Gastroesophageal sphincter (tissue), 4 donors: ENCODE data around the gene HLCS. TPM values are rescaled to one million over a fixed set of nuclear protein-coding genes. Genes with fewer than 3 reads are reported as not detected.

Source experiments
- ATAC-seq: fragments of 150-250 bp; one replicate; pipeline ENCODE4 v1.9.1; 2016; ENCODE audit warnings: mild to moderate bottlenecking, moderate library complexity
- H3K27ac ChIP-seq, 4 donors: fragments of 200-600 bp; sonication (generic) in 3 of 4; 1 replicate in 3 of 4; 2 replicates in 1 of 4; pipeline ENCODE4 v1.5.1; 2016 to 2019
- H3K27me3 ChIP-seq: fragments of 200-600 bp; sonication (generic); one replicate; pipeline ENCODE4 v1.5.1; 2019
- H3K36me3 ChIP-seq, 2 donors: fragments of 200-600 bp; sonication (generic); one replicate each; pipeline ENCODE4 v1.5.1; 2019; ENCODE audit warnings: control low read depth in 1 of 2
- H3K4me1 ChIP-seq, 3 donors: fragments of 200-600 bp; sonication (generic); 1 replicate in 2 of 3; 2 replicates in 1 of 3; pipeline ENCODE4 v1.5.1; 2016 to 2019; ENCODE audit warnings: control low read depth in 2 of 3
- H3K4me3 ChIP-seq, 2 donors: fragments of 200-600 bp; sonication (generic); one replicate each; pipeline ENCODE4 v1.5.1; 2019; ENCODE audit warnings: mild to moderate bottlenecking in 1 of 2, moderate library complexity in 1 of 2
- H3K9me3 ChIP-seq, 3 donors: fragments of 200-600 bp; sonication (generic); one replicate each; pipeline ENCODE4 v1.5.1; 2017 to 2019; ENCODE audit warnings: control low read depth in 2 of 3
- EP300 ChIP-seq: sonication (generic); formaldehyde crosslinking; IDR thresholded peaks from one replicate; pipeline ENCODE4 v1.6.1; 2017; ENCODE audit warnings: antibody characterized with exemption, mild to moderate bottlenecking
- POLR2A ChIP-seq, 2 donors: fragments of 450-650 bp; IDR thresholded peaks; one replicate each; pipeline ENCODE4 v1.6.1; 2017; ENCODE audit warnings: antibody characterized with exemption in 2 of 2, mild to moderate bottlenecking in 2 of 2, moderate library complexity in 1 of 2
- POLR2AphosphoS5 ChIP-seq: sonication (generic); formaldehyde crosslinking; IDR thresholded peaks from one replicate; pipeline ENCODE4 v1.6.1; 2017; ENCODE audit warnings: antibody characterized with exemption
- WGBS, 2 donors: methylation state at CpG; one replicate each; pipeline ENCODE4 v1.1.5; 2018; ENCODE audit warnings: low coverage in 1 of 2; 5-methylcytosine and 5-hydroxymethylcytosine counted together
- total RNA-seq, 4 donors: library from RNA; depleted of rRNA; stranded (reverse); fragments of >200 nt; gene quantifications; one replicate each; pipeline ENCODE4 v1.1.0, GENCODE V29; 2016
- TF ChIP-seq, protein P1 (sequence below), 4 experiments: fragments of 200-600 bp in 2 of 4; fragments of 450-650 bp in 2 of 4; sonication (generic) in 1 of 4; IDR thresholded peaks; one replicate each; pipeline ENCODE4 v1.5.1; 2017 to 2019; ENCODE audit warnings: antibody characterized with exemption in 4 of 4, mild to moderate bottlenecking in 2 of 4, moderate library complexity in 2 of 4

The HLCS gene
- total RNA-seq, 4 donors from 2014 or later: 14.4 to 33.3 (median 24.9) TPM

DNA sequence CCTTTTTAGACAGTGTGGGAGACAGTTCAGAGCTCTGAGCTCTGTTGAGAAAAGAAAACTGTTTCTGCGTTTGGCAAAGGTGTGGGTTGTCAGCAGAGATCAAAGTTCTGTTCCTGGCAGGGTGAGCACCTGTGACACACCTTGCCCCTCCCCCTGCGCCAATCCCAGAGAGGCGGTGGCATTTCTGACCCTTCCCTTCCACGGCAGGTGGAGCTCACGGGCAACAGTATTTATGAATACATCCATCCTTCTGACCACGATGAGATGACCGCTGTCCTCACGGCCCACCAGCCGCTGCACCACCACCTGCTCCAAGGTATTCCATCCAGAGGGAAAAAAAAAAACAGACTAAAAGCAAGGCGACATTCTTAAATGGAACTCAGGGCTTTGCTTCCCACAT lies 246.9 kb downstream of the HLCS start:
- no peak overlapping the region for H3K27ac ChIP-seq
- ATAC-seq: no peak
- H3K4me1 ChIP-seq: no peaks in the 10 kb centered on the region
- TF ChIP-seq EP300 (no peak), POLR2AphosphoS5 (no peak), POLR2A (IDR thresholded peaks at IDR 0.05) (no peak)
- TF ChIP-seq, protein P1, sequence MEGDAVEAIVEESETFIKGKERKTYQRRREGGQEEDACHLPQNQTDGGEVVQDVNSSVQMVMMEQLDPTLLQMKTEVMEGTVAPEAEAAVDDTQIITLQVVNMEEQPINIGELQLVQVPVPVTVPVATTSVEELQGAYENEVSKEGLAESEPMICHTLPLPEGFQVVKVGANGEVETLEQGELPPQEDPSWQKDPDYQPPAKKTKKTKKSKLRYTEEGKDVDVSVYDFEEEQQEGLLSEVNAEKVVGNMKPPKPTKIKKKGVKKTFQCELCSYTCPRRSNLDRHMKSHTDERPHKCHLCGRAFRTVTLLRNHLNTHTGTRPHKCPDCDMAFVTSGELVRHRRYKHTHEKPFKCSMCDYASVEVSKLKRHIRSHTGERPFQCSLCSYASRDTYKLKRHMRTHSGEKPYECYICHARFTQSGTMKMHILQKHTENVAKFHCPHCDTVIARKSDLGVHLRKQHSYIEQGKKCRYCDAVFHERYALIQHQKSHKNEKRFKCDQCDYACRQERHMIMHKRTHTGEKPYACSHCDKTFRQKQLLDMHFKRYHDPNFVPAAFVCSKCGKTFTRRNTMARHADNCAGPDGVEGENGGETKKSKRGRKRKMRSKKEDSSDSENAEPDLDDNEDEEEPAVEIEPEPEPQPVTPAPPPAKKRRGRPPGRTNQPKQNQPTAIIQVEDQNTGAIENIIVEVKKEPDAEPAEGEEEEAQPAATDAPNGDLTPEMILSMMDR (IDR thresholded peaks at IDR 0.05): no peak
- WGBS, 2 donors: 81 to 92% methylated on average over 5 to 10 of the region's 10 CpGs
- H3K27me3 ChIP-seq: peaks cover 90% of the 10 kb centered on the region
- no peaks in the 10 kb centered on the region for H3K36me3 ChIP-seq
- H3K4me3 ChIP-seq: no peak overlapping the region
- no peaks in the 10 kb centered on the region for H3K9me3 ChIP-seq

DNA sequence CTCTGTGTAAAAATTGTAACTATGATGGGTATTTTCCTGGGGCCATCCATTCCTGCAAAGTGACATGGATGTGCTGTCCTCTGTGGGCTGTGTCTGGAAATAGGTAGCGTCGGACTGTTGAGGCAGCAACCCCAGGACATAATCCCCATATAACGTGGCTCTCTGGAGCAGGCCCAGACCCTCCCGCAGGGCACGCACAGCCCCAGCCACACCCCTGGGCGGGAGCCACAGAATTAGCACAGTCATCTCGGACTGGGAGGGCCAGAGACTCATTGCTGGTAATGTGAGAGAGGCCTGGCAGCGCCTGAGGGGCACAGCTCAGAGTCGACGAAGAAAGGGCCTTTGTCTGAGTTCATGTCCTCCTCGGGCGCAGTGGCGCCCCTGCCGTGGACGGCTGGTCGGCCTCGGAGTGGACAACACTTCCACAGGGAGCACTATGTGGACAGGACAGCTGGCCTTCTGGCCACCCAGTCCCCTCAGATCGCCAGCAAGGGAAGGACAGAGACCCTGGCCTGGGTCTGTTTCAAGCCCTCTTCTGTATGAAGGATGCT lies 247.4 kb downstream of the HLCS start:
- 88% methylated on average over 7 of the region's 18 CpGs; no CpG with 5 or more reads in 1 of the 2 donors for WGBS, 2 donors
- Histone ChIP-seq H3K27me3 (peaks cover 93% of the 10 kb centered on the region), H3K36me3 (no peaks in the 10 kb centered on the region), H3K4me1 (no peaks in the 10 kb centered on the region), H3K27ac (no peak overlapping the region), H3K4me3 (no peak overlapping the region), H3K9me3 (no peaks in the 10 kb centered on the region)
- no peak for ATAC-seq
- TF ChIP-seq POLR2AphosphoS5 (no peak), POLR2A (IDR thresholded peaks at IDR 0.05) (no peak), EP300 (no peak)
- TF ChIP-seq, protein P1 (IDR thresholded peaks at IDR 0.05): no peak

DNA sequence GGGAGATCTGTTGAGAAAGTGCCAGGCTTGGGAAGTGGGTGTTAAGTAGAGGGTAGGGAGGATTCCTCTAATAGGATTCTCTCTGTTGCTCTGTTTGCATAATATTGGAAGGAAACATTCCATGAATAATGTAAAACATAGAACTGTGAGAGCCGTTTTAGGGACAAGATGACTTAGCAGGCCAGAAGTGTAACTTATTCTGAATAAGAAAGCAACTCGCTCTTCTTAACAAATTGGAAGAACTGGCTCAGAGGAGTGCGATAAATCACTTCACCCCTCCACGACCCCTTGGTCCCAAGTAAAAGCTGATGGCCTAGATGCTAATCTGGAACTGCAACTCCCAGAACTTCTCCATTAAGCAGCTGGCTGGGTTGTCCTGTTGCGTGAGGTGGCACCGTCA lies 248.5 kb downstream of the HLCS start:
- no peak for TF ChIP-seq POLR2AphosphoS5
- no peak overlapping the region for H3K27ac ChIP-seq
- no peak overlapping the region for H3K4me3 ChIP-seq
- H3K9me3 ChIP-seq: no peaks in the 10 kb centered on the region
- WGBS, 2 donors: 56 to 81% methylated on average over 3 of the region's 6 CpGs
- peaks cover 93% of the 10 kb centered on the region for H3K27me3 ChIP-seq
- ATAC-seq: no peak
- no peaks in the 10 kb centered on the region for H3K36me3 ChIP-seq
- H3K4me1 ChIP-seq: no peaks in the 10 kb centered on the region

DNA sequence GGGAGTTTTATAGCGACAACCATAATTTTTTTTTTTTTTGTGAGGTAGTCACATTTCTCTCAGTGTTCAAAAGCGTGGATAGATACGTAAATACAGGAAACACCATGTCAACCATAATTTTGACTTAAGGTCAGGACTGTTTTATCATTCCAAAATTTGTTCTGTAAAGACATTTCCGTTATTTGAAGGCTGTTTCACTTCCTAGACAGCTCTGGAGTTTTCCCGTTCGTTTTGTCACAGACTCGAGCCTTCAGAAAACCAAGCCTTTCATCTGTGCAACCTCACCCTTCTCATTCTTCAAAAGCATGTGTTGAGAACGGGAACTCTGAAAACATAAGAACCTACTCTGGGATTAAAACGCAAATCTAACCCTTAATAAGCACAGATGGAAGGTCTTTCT lies 249.6 kb downstream of the HLCS start:
- Histone ChIP-seq H3K4me1 (no peaks in the 10 kb centered on the region), H3K27me3 (peaks cover 93% of the 10 kb centered on the region), H3K27ac (no peak overlapping the region), H3K9me3 (no peaks in the 10 kb centered on the region), H3K4me3 (no peak overlapping the region), H3K36me3 (no peaks in the 10 kb centered on the region)
- no peak for ATAC-seq
- 23 to 47% methylated on average over 2 to 9 of the region's 9 CpGs for WGBS, 2 donors
- TF ChIP-seq, protein P1 (IDR thresholded peaks at IDR 0.05): no peak
- no peak for TF ChIP-seq POLR2A (IDR thresholded peaks at IDR 0.05)
- no peak for TF ChIP-seq EP300
- TF ChIP-seq POLR2AphosphoS5: no peak

DNA sequence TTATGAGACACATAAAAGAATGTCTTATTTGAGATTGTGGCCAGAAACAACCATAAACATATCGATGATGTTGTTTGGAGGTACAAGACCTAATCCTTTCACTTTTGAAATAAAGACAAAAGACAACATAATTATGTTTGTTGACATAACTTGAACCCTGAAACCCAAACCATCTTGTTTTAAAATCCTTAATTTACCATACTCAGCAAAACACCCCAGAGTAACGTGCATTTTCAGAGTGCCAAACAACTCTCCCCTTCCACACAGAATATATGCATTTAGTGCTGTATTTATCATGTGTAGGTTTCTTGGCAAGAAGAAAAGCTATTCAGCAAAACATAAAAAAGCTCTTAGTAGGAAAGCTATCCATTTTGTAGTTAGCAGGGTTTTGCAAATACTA lies 250.1 kb downstream of the HLCS start:
- Histone ChIP-seq H3K4me1 (no peaks in the 10 kb centered on the region), H3K9me3 (no peaks in the 10 kb centered on the region), H3K36me3 (no peaks in the 10 kb centered on the region), H3K4me3 (no peak overlapping the region), H3K27ac (no peak overlapping the region), H3K27me3 (peaks cover 93% of the 10 kb centered on the region)
- 68 to 72% methylated on average over 2 of the region's 2 CpGs for WGBS, 2 donors
- no peak for TF ChIP-seq EP300
- TF ChIP-seq, protein P1 (IDR thresholded peaks at IDR 0.05): no peak
- TF ChIP-seq POLR2A (IDR thresholded peaks at IDR 0.05): no peak
- no peak for TF ChIP-seq POLR2AphosphoS5
- ATAC-seq: no peak
